ENCODE results near the gene DHDH.
A peak's percentile ranks its signal among the peaks of the same experiment; 100 is the strongest.
"Not testable (repeated sequence)": the region's sequence is repeated elsewhere in the genome, so short reads cannot be mapped to it uniquely, and the experiment has no call there.

Gene DHDH

DNA sequence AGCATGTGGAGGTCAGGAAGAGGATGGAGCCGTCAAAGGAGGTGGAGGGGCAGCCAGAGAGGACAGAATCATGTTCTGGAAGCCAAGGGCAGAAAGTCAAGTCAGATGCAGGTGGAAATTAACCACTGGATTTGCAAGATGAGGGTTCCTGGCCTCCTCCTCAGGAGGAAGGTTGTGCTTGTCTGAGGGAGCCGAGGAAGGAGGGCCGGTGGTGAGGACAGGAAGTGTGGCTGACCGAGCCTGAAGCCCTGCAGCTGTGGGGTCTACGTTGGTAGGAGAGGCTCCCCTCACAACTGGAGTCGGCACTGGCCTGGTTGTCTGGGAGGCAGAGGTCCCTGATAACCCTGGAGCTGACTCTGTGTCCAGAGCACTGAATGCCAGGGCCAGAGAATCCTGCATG, 15.4 kb upstream of the DHDH start:
- no peak for FAIRE-seq

- FAIRE-seq: peak; percentile 71
Observed at GRCh38 chr19:48918801-48919247, 14.7 kb upstream of the DHDH start.

- FAIRE-seq: not testable (repeated sequence)
Observed at GRCh38 chr19:48919271-48919670, 14.2 kb upstream of the DHDH start.

GRCh38 chr19:48920949-48921348, 12.6 kb upstream of the DHDH start:
- FAIRE-seq: no peak

DNA sequence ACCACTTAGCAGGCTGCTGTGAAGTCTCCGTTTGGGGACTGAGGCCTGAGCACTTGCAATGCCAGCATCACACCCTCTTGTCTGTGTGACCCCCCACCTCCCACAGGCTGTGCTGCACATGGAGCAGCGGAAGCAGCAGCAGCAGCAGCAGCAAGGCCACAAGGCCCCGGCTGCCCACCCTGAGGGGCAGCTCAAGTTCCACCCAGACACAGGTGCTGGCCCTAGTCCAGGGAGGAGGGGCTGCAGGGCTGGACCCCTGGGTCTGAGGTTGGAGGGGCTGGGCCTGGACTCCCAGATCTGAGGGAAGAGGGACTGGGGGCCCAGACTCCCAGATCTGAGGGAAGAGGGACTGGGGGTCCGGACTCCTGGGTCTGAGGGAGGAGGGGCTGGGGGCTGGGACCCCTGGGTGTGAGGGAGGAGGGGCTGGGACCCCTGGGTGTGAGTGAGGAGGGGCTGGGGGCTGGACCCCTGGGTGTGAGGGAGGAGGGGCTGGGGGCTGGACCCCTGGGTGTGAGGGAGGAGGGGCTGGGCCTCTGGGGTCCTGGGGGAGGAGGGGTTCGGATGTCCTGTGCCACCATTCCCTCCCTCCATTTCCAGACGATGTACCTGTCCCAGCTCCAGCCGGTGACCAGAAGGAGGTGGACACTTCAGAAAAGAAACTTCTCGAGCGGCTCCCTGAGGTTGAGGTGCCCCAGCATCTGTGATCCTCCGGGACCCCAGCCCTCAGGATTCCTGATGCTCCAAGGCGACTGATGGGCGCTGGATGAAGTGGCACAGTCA, 11.6 kb upstream of the DHDH start:
- no peak for FAIRE-seq

GRCh38 chr19:48922548-48923490, 10.7 kb upstream of the DHDH start:
- no peak for FAIRE-seq

- no peak for FAIRE-seq
Observed at GRCh38 chr19:48925240-48925843, 8.2 kb upstream of the DHDH start.

DNA sequence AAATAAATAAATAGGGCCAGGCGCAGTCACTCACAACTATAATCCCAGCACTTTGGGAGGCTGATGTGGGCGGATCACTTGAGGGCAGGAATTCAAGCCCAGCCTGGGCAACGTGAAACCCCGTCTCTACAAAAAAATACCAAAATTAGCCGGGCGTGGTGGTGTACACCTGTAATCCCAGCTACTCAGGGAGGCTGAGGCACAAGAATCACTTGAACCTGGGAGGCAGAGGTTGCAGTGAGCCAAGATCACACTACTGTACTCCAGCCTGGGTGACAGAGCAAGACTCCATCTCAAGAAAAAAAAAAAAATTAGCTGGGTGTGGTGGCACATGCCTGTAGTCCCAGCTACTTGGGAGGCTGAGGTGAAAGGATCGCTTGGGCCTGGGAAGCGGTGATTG, 7.6 kb upstream of the DHDH start:
- FAIRE-seq: not testable (repeated sequence)

- no peak for FAIRE-seq
Observed at GRCh38 chr19:48926909-48927308, 6.6 kb upstream of the DHDH start.

DNA sequence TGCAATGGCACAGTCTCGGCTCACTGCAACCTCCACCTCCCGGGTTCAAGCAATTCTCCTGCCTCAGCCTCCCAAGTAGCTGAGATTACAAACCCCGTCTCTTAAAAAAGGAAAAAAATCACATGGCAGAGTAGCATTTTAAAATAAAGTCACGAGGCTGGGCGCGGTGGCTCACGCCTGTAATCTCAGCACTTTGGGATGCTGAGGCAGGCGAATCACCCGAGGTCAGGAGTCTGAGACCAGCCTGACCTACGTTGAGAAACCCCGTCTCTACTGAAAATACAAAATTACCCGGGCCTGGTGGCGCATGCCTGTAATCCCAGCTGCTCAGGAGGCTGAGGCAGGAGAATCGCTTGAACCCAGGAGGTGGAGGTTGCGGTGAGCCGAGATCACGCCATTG, 5.8 kb upstream of the DHDH start:
- not testable (repeated sequence) for FAIRE-seq

DNA sequence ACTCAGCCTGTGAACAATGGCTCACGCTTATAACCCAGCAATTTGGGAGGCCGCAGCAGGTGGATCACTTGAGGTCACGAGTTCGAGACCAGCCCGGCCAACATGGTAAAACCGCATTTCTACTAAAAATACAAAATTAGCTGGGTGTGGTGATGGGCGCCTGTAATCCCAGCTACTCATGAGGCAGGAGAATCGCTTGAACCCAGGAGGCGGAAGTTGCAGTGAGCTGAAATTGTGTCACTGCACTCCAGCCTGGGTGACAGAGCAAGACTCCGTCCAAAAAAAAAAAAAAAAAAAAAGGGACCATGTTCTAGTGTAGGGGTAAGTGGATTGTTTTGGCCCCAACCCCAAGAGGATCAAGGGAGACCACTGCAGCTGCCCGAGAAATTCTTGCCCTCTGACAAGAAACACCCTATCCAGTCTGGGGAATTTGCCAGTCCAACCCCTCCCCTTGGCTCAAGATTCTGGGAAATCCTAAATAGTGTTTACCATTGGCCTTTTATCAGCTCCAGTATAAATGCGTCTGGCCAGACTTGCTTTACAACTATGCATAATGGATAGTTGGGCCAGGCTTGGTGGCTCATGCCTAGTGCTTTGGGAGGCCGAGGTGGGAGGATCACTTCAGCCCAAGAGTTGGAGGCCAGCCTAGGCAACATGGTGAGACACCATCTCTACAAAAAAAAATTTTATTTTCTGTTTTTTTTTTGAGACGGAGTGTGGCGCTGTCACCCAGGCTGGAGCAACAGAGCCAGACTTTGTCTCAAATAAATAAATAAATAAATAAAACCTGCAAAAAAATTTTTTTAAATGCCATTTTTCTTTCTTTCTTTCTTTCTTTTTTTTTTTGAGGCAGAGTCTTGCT, 5.1 kb upstream of the DHDH start:
- FAIRE-seq: no peak

DNA sequence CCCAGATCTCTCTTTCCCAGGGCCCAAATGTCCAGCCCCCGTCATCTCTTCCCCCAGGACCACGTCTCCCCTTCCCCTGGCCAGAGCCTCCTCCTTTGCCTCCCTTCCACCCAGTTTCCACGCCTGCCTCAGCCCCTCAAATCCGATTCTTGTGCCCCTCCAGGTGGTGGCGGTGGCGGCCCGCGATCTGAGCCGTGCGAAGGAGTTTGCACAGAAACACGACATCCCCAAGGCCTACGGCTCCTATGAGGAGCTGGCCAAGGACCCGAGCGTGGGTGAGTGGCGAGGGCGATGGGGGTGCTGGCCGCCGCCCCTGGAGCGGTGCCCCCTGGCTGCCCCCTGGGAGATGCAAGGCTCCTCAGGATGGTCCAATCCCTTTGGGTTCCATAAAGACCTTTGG, 1.3 kb downstream of the DHDH start:
- no peak for FAIRE-seq

- FAIRE-seq: no peak
Observed at GRCh38 chr19:48935864-48936263, 2.4 kb downstream of the DHDH start.

- FAIRE-seq: no peak
Observed at GRCh38 chr19:48938256-48938655, 4.8 kb downstream of the DHDH start.

DNA sequence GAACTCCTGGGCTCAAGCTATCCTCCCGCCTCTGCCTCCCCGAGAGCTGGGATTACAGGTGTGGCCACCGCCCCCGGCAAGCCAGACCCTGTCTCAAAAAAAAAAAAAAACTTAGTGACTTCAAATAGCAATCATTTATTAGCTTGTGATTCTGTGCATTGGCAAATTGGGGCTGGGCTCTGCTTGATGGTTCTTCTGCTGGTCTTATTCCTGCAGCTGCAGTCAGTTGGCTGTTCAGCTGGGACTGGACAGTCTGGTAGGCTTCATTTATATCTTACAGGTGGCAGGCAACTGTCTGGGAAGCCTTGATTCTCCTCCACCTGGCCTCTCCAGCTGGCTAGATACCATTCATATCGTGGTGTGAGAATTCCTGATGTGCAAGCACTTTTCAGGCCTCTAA, 7.4 kb downstream of the DHDH start:
- no peak for FAIRE-seq

DNA sequence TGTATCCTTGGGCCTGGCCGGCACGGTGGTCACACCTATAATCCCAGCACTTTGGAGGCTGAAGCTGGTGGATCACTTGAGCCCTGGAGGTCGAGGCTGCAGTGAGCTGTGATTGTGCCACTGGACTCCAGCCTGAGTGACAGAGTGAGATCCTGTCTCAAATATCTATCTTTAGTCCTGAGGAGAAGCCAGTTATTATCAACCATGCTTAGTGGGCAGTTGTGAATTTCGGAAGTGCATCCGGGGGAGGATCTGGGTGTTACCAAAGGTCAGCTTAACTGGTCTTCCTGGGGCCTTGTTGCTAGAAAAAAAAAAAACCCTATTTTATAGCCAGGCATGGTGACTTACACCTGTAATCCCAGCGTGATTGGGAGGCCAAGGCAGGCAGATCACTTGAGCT, 9.6 kb downstream of the DHDH start:
- no peak for FAIRE-seq

- no peak for FAIRE-seq
Observed at GRCh38 chr19:48945415-48945814, 11.9 kb downstream of the DHDH start.

- no peak for FAIRE-seq
Observed at GRCh38 chr19:48945817-48946216, 12.3 kb downstream of the DHDH start.

DNA sequence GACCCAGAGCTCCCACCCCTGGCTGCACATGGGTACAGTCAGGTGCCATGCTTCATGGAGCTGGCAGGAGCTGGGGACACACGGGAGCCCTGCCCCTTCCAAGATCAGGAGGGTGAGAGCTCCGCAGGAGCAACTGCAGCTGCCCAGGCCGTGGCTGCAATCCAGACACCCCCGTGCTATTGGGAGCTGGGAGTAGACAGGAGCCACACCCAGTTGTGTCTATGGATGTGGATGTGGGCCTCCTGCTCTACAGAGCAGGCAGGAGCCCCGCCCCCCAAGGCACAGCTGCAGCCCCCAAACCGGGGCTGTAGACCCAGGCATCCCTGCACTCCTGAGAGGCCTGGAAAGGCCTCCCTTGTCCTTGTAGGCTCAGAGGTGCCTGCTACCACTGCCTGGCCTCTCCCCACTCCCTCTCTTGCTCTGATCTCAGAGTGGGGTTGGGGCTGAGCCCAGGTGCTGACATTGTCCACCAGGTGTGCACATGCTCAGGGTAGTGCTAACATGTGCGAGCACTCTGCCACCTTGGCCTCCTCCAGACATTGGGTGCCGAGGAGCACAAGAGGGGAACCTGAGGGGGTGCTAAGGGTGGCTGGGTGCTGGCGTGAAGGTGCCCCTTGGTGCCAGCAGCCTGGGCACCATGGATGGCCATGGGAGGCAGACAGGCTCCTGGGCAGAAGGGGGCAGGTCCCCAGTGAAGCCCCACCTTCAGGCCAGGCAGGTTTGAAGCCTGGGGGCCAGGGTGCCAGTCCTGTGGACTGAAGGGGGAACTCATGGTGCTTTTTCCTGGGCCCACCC, 13.2 kb downstream of the DHDH start:
- no peak for FAIRE-seq

DNA sequence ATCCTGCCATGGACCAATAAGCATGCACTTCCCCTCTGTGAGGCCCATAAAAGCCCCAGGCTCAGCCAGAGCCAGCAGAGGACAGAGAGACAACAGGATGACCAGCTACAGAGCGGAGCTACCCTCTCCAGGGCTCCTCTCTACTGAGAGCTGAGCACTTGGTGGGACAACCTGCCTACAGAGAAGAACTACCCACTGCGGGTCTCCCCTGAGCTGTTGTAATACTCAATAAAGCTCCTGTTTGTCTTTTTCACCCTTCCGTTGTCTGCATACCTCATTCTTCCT, 13.7 kb downstream of the DHDH start:
- no peak for FAIRE-seq

GRCh38 chr19:48950159-48950558, 16.7 kb downstream of the DHDH start:
- FAIRE-seq: no peak

All from G401.6 (cell line).